Mesenchymal stem cell (in vitro differentiated cells and primary cell): ENCODE results near the gene CD79B.
"Not testable (repeated sequence)": the region's sequence is repeated elsewhere in the genome, so short reads cannot be mapped to it uniquely, and the experiment has no call there.

Source experiments
- DNase-seq: peaks from one replicate; pipeline ENCODE4 v3.0.0-alpha.2; 2013
- H2AFZ ChIP-seq: one replicate; pipeline ENCODE4 v1.6.1; 2013; ENCODE audit warnings: low read depth, mild to moderate bottlenecking, control low read depth, inconsistent platforms, low read length, moderate library complexity
- H2AK5ac ChIP-seq: 2 replicates; pipeline ENCODE4 v1.6.1; 2013; ENCODE audit warnings: low read length, moderate library complexity, mild to moderate bottlenecking, inconsistent platforms; ENCODE audit not compliant: severe bottlenecking
- H2BK120ac ChIP-seq: one replicate; pipeline ENCODE4 v1.6.1; 2013; ENCODE audit warnings: low read depth, mild to moderate bottlenecking, inconsistent platforms, low read length, moderate library complexity
- H2BK12ac ChIP-seq, 2 experiments: one replicate each; pipeline ENCODE4 v1.6.1; 2013; ENCODE audit warnings: inconsistent platforms in 2 of 2, low read length in 2 of 2, mild to moderate bottlenecking in 2 of 2, moderate library complexity in 2 of 2, control low read depth in 1 of 2
- H2BK15ac ChIP-seq: one replicate; pipeline ENCODE4 v1.6.1; 2013; ENCODE audit warnings: mild to moderate bottlenecking, low read depth, inconsistent platforms; ENCODE audit not compliant: poor library complexity, severe bottlenecking
- H2BK5ac ChIP-seq: 2 replicates; pipeline ENCODE4 v1.6.1; 2013; ENCODE audit warnings: low read depth, mild to moderate bottlenecking, low read length, control low read depth, inconsistent platforms; ENCODE audit not compliant: poor library complexity, severe bottlenecking
- H3K14ac ChIP-seq, 2 experiments: one replicate each; pipeline ENCODE4 v1.6.1; 2013; ENCODE audit warnings: inconsistent platforms in 2 of 2, low read length in 2 of 2, control low read depth in 1 of 2, mild to moderate bottlenecking in 1 of 2, moderate library complexity in 1 of 2
- H3K18ac ChIP-seq, 2 experiments: one replicate each; pipeline ENCODE4 v1.6.1; 2013; ENCODE audit warnings: inconsistent platforms in 2 of 2, low read length in 2 of 2, control low read depth in 1 of 2, low read depth in 1 of 2, mild to moderate bottlenecking in 1 of 2
- H3K23ac ChIP-seq, 2 experiments: one replicate each; pipeline ENCODE4 v1.6.1; 2013; ENCODE audit warnings: inconsistent platforms in 2 of 2, low read length in 2 of 2, mild to moderate bottlenecking in 2 of 2, moderate library complexity in 2 of 2, control low read depth in 1 of 2
- H3K27ac ChIP-seq: 2 replicates; pipeline ENCODE4 v1.5.1; 2013; ENCODE audit warnings: mild to moderate bottlenecking, moderate library complexity, low read length, control low read depth, inconsistent platforms; ENCODE audit not compliant: poor library complexity, severe bottlenecking
- H3K27me3 ChIP-seq, 2 experiments: 2 replicates each; pipeline versions ENCODE4 v1.6.1 to v1.7.0; 2013; ENCODE audit warnings: low read length in 2 of 2, mild to moderate bottlenecking in 2 of 2, moderate library complexity in 2 of 2, control low read depth in 1 of 2, inconsistent platforms in 1 of 2; ENCODE audit not compliant: control insufficient read depth in 1 of 2, insufficient read depth in 1 of 2
- H3K36me3 ChIP-seq, 2 experiments: 2 replicates each; pipeline versions ENCODE4 v1.6.1 to v1.7.0; 2013; ENCODE audit warnings: low read length in 2 of 2, control low read depth in 1 of 2, inconsistent platforms in 1 of 2, low read depth in 1 of 2, mild to moderate bottlenecking in 1 of 2; ENCODE audit not compliant: insufficient read depth in 2 of 2, control insufficient read depth in 1 of 2
- H3K4ac ChIP-seq, 2 experiments: one replicate each; pipeline ENCODE4 v1.6.1; 2013; ENCODE audit warnings: inconsistent platforms in 2 of 2, low read length in 2 of 2, mild to moderate bottlenecking in 2 of 2, moderate library complexity in 2 of 2, control low read depth in 1 of 2, low read depth in 1 of 2
- H3K4me1 ChIP-seq: 2 replicates; pipeline ENCODE4 v1.6.1; 2013; ENCODE audit warnings: low read depth, low read length, control low read depth; ENCODE audit not compliant: control insufficient read depth, insufficient read depth
- H3K4me2 ChIP-seq: 2 replicates; pipeline ENCODE4 v1.6.1; 2013; ENCODE audit warnings: low read length, mild to moderate bottlenecking, inconsistent platforms; ENCODE audit not compliant: poor library complexity, severe bottlenecking
- H3K4me3 ChIP-seq, 2 experiments: 2 replicates each; pipeline versions ENCODE4 v1.5.1 to v1.7.0; 2013; ENCODE audit warnings: low read length in 2 of 2, mild to moderate bottlenecking in 2 of 2, control low read depth in 1 of 2, low read depth in 1 of 2; ENCODE audit not compliant: insufficient read depth in 1 of 2
- H3K79me1 ChIP-seq: replicated peaks from 2 replicates; pipeline ENCODE4 v1.6.1; 2013; ENCODE audit warnings: mild to moderate bottlenecking, control low read depth, low read length, inconsistent platforms; ENCODE audit not compliant: poor library complexity, severe bottlenecking
- H3K9ac ChIP-seq: 2 replicates; pipeline ENCODE4 v1.7.0; 2013; ENCODE audit warnings: mild to moderate bottlenecking, low read length, moderate library complexity
- H3K9me3 ChIP-seq: 2 replicates; pipeline ENCODE4 v1.7.0; 2013; ENCODE audit warnings: mild to moderate bottlenecking, low read length; ENCODE audit not compliant: control insufficient read depth
- H4K8ac ChIP-seq: one replicate; pipeline ENCODE4 v1.6.1; 2013; ENCODE audit warnings: inconsistent platforms, mild to moderate bottlenecking, low read length, moderate library complexity
- H4K91ac ChIP-seq: one replicate; pipeline ENCODE4 v1.6.1; 2013; ENCODE audit warnings: mild to moderate bottlenecking, low read length, inconsistent platforms
- WGBS: methylation state at CpG from one replicate; pipeline ENCODE4 v1.1.7; 2013; ENCODE audit warnings: mixed read lengths; 5-methylcytosine and 5-hydroxymethylcytosine counted together

CD79B gene

GRCh38 chr17:63910096-63910495 is 22.0 kb downstream of the CD79B start:
- Histone ChIP-seq H3K79me1 (no peaks in the 10 kb centered on the region), H2BK15ac (no peak overlapping the region), H2AFZ (no peak overlapping the region), H4K91ac (no peak overlapping the region), H3K14ac (no peak overlapping the region), H3K27me3 (peaks cover 26 to 57% of the 10 kb centered on the region in 2 experiments), H3K4me1 (no peaks in the 10 kb centered on the region), H3K9ac (no peak overlapping the region), H2BK12ac (no peak overlapping the region), H3K9me3 (no peaks in the 10 kb centered on the region), H3K23ac (no peak overlapping the region), H3K36me3 (no peaks in the 10 kb centered on the region), H2AK5ac (no peak overlapping the region), H3K4me2 (no peak overlapping the region), H3K18ac (no peak overlapping the region), H3K4ac (no peak overlapping the region), H2BK5ac (no peak overlapping the region), H3K27ac (no peak overlapping the region), H4K8ac (no peak overlapping the region), H2BK120ac (no peak overlapping the region), H3K4me3 (no peak overlapping the region)
- DNase-seq = no peak
- 82% methylated on average over 12 of the region's 14 CpGs for WGBS

- not testable (repeated sequence) for H3K9me3 ChIP-seq, H3K4ac ChIP-seq, DNase-seq, H3K18ac ChIP-seq, H2AFZ ChIP-seq, H4K91ac ChIP-seq, H3K23ac ChIP-seq, H2BK5ac ChIP-seq, H4K8ac ChIP-seq, H2BK15ac ChIP-seq, H3K36me3 ChIP-seq, H3K9ac ChIP-seq, H3K27ac ChIP-seq, H2AK5ac ChIP-seq, H3K4me1 ChIP-seq, H2BK120ac ChIP-seq, H3K4me3 ChIP-seq, H2BK12ac ChIP-seq, H3K4me2 ChIP-seq, H3K14ac ChIP-seq, H3K79me1 ChIP-seq
- peaks cover 26 to 55% of the 10 kb centered on the region in 2 experiments for H3K27me3 ChIP-seq
- WGBS = 93% methylated on average over 7 of the region's 10 CpGs
Measured at GRCh38 chr17:63909586-63909985, 22.5 kb downstream of the CD79B start.

- not testable (repeated sequence) for H4K91ac ChIP-seq, H3K14ac ChIP-seq, H3K79me1 ChIP-seq, H2AK5ac ChIP-seq, H3K4me1 ChIP-seq, H4K8ac ChIP-seq, H3K4ac ChIP-seq, H2BK12ac ChIP-seq, H3K9ac ChIP-seq, H3K36me3 ChIP-seq, H2BK120ac ChIP-seq, H3K18ac ChIP-seq, H3K4me2 ChIP-seq, H2AFZ ChIP-seq, H3K9me3 ChIP-seq, H3K23ac ChIP-seq, H3K4me3 ChIP-seq, H2BK15ac ChIP-seq, H2BK5ac ChIP-seq, H3K27ac ChIP-seq
- WGBS = 57% methylated on average over 6 of the region's 12 CpGs
- DNase-seq = peak; percentile 18
- peaks cover 29 to 41% of the 10 kb centered on the region in 2 experiments for H3K27me3 ChIP-seq
Measured at GRCh38 chr17:63907161-63907778, 24.9 kb downstream of the CD79B start.

DNA sequence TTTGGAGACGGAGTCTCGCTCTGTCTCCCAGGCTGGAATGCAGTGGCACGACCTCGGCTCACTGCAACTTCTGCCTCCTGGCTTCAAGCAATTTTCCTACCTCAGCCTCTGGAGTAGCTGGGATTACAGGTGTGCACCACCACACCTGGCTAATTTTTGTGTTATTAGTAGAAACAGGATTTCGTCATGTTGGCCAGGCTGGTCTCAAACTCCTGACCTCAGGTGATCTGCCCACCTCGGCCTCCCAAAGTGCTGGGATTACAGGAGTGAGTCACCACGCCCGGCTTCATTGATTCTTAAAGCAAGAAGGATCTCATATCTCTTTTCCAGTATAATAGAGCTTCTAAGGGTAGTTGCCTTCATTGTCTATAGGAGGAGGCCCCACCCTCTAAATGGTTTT is 27.3 kb downstream of the CD79B start:
- H3K4me1 ChIP-seq, H3K18ac ChIP-seq, H4K8ac ChIP-seq, H3K9me3 ChIP-seq, H3K9ac ChIP-seq, H3K27ac ChIP-seq, H2BK12ac ChIP-seq, H3K23ac ChIP-seq, H3K4me3 ChIP-seq, H3K79me1 ChIP-seq, H2BK5ac ChIP-seq, H2AFZ ChIP-seq, H2BK15ac ChIP-seq, H3K4ac ChIP-seq, H4K91ac ChIP-seq, DNase-seq, H2BK120ac ChIP-seq, H3K14ac ChIP-seq, H3K4me2 ChIP-seq, H2AK5ac ChIP-seq, H3K36me3 ChIP-seq: not testable (repeated sequence)
- WGBS = 78% methylated on average over 7 of the region's 8 CpGs
- H3K27me3 ChIP-seq = peaks cover 21 to 29% of the 10 kb centered on the region in 2 experiments
